SU-DHL-6 (cell line): ENCODE results near the gene TTC39B.

Experiments
- H2AFZ ChIP-seq: fragments of 200-600 bp; sonication (generic); 2 replicates; pipeline ENCODE4 v1.6.1; 2014; ENCODE audit warnings: low read depth, mild to moderate bottlenecking, moderate library complexity, mixed read lengths, antibody characterized with exemption, low read length; ENCODE audit not compliant: severe bottlenecking
- H3F3A ChIP-seq: fragments of 200-600 bp; shearing (Covaris generic); 2 replicates; pipeline ENCODE4 v1.6.0; 2016; ENCODE audit warnings: antibody characterized with exemption, mild to moderate bottlenecking; ENCODE audit not compliant: insufficient read depth
- H3K27ac ChIP-seq: fragments of 200-600 bp; sonication (generic); 2 replicates; pipeline ENCODE4 v1.5.1; 2016; ENCODE audit warnings: low read depth, mild to moderate bottlenecking, low read length, moderate library complexity, mixed read lengths
- H3K27me3 ChIP-seq: fragments of 200-600 bp; sonication (generic), shearing (Covaris generic); 2 replicates; pipeline ENCODE4 v1.6.0; 2014; ENCODE audit warnings: mild to moderate bottlenecking, low read length
- H3K36me3 ChIP-seq: fragments of 200-600 bp; sonication (generic); 2 replicates; pipeline ENCODE4 v1.6.1; 2014; ENCODE audit warnings: mild to moderate bottlenecking, low read length, mixed read lengths
- H3K4me2 ChIP-seq: fragments of 300-600, 200-600 bp; shearing (Covaris generic), sonication (generic); 2 replicates; pipeline ENCODE4 v1.6.0; 2014; ENCODE audit warnings: low read length, low read depth, mild to moderate bottlenecking; ENCODE audit not compliant: poor library complexity, severe bottlenecking
- H3K4me3 ChIP-seq: fragments of 200-600 bp; sonication (generic); 2 replicates; pipeline ENCODE4 v1.5.1; 2014; ENCODE audit warnings: antibody characterized with exemption, low read length, mild to moderate bottlenecking, mixed read lengths; ENCODE audit not compliant: insufficient read depth, poor library complexity, severe bottlenecking
- H3K79me2 ChIP-seq: fragments of 200-600 bp; sonication (generic); 2 replicates; pipeline ENCODE4 v1.6.1; 2014; ENCODE audit warnings: mild to moderate bottlenecking, low read length, moderate library complexity; ENCODE audit not compliant: insufficient read depth
- H3K9ac ChIP-seq: fragments of 200-600 bp; sonication (generic); 2 replicates; pipeline ENCODE4 v1.7.0; 2014; ENCODE audit warnings: mild to moderate bottlenecking, low read length
- H3K9me2 ChIP-seq: fragments of 200-600 bp; sonication (generic); replicated peaks from 2 replicates; pipeline ENCODE4 v1.6.1; 2014; ENCODE audit warnings: low read length; ENCODE audit not compliant: insufficient read depth
- H3K9me3 ChIP-seq: fragments of 200-600 bp; sonication (generic); 2 replicates; pipeline ENCODE4 v1.6.1; 2014; ENCODE audit warnings: low read length, mixed read lengths; ENCODE audit not compliant: insufficient read depth
- H4K20me1 ChIP-seq: fragments of 200-600 bp; sonication (generic); 2 replicates; pipeline ENCODE4 v1.6.1; 2014; ENCODE audit warnings: low read depth, mild to moderate bottlenecking, antibody characterized with exemption, low read length, moderate library complexity, mixed read lengths
- EZH2phosphoT487 ChIP-seq: fragments of 200-600 bp; sonication (generic), shearing (Covaris generic); conservative IDR thresholded peaks from 2 replicates; pipeline ENCODE4 v1.6.1; 2018; ENCODE audit warnings: mild to moderate bottlenecking, antibody characterized with exemption, low read length, moderate library complexity, mixed read lengths
- TF ChIP-seq, protein P1 (sequence below): fragments of 200-600 bp; sonication (generic); IDR thresholded peaks from one replicate; pipeline ENCODE4 v1.5.1; 2017; ENCODE audit warnings: antibody characterized with exemption, mild to moderate bottlenecking, low read length, moderate library complexity; ENCODE audit not compliant: insufficient read depth, poor library complexity, severe bottlenecking

Gene TTC39B

DNA sequence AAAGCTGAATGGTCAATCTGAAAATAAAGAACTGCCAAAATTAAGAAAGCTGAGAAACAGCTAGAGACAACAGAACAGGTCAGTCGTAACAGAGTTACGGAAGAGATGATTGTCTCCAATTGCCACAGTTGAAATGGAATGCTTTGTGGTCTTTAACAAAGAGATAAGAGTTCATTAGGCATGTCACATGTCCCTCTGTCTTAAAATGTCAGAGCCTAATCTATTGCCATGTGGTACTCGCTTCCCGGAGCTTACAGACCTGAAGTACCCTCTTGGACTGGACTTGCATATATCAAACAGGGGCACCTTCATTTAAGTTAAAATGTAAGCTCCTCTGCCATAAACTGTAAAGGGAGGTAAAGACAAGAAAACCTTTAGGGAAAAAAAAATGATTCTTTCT is 19.7 kb downstream of the TTC39B start:
- H4K20me1 ChIP-seq, result no peaks in the 10 kb centered on the region
- no peak overlapping the region for H2AFZ ChIP-seq
- no peaks in the 10 kb centered on the region for H3F3A ChIP-seq
- H3K27ac ChIP-seq, result no peak overlapping the region
- no peak overlapping the region for H3K4me3 ChIP-seq
- no peaks in the 10 kb centered on the region for H3K79me2 ChIP-seq
- no peak overlapping the region for H3K9ac ChIP-seq
- H3K4me2 ChIP-seq, result no peak overlapping the region
- no peaks in the 10 kb centered on the region for H3K9me2 ChIP-seq
- TF ChIP-seq, protein P1, sequence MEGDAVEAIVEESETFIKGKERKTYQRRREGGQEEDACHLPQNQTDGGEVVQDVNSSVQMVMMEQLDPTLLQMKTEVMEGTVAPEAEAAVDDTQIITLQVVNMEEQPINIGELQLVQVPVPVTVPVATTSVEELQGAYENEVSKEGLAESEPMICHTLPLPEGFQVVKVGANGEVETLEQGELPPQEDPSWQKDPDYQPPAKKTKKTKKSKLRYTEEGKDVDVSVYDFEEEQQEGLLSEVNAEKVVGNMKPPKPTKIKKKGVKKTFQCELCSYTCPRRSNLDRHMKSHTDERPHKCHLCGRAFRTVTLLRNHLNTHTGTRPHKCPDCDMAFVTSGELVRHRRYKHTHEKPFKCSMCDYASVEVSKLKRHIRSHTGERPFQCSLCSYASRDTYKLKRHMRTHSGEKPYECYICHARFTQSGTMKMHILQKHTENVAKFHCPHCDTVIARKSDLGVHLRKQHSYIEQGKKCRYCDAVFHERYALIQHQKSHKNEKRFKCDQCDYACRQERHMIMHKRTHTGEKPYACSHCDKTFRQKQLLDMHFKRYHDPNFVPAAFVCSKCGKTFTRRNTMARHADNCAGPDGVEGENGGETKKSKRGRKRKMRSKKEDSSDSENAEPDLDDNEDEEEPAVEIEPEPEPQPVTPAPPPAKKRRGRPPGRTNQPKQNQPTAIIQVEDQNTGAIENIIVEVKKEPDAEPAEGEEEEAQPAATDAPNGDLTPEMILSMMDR, result no peak
- no peak for TF ChIP-seq EZH2phosphoT487
- H3K36me3 ChIP-seq, result no peaks in the 10 kb centered on the region
- no peaks in the 10 kb centered on the region for H3K9me3 ChIP-seq
- no peaks in the 10 kb centered on the region for H3K27me3 ChIP-seq

GRCh38 chr9:15286161-15286821 is 20.7 kb downstream of the TTC39B start:
- Histone ChIP-seq H3F3A (no peaks in the 10 kb centered on the region), H3K27ac (no peak overlapping the region), H2AFZ (no peak overlapping the region), H3K9ac (no peak overlapping the region), H4K20me1 (no peaks in the 10 kb centered on the region), H3K4me2 (no peak overlapping the region), H3K9me3 (no peaks in the 10 kb centered on the region), H3K36me3 (no peaks in the 10 kb centered on the region), H3K9me2 (no peaks in the 10 kb centered on the region), H3K27me3 (no peaks in the 10 kb centered on the region), H3K4me3 (no peak overlapping the region), H3K79me2 (no peaks in the 10 kb centered on the region)
- no peak for TF ChIP-seq EZH2phosphoT487
- TF ChIP-seq, protein P1, result no peak

DNA sequence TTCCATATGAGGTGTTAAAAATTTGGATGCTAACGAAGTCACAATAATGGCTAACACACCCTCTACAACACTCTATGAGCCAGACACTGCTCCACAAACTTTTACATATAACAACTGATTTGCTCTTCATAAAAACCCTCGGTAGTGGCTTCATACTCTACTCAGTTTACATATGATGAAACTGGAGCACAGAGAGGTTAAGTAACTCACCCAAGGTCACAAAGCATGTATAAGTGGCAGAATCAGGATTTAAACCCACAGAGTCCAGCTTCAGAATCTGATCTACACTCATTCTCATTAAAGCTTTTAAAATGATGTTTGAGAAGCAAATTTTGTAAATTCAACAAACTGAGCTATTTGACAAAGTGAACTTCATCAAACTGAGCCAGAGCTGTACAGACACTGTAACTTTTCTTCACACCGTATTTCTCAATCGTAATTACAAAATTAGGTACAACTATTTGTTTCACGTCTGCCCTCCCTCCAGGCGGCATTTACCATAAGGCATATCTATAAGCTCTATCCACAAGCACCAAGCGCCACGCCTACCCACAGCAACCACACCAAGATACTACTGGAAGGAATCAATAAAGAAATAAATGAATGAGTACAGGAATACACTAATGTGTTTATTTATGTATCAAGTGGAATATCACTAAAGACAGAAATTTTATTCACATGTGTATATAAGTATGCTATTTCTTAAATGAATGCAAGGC is 24.3 kb downstream of the TTC39B start:
- Histone ChIP-seq H2AFZ (no peak overlapping the region), H3K9me3 (no peaks in the 10 kb centered on the region), H4K20me1 (no peaks in the 10 kb centered on the region), H3K9ac (no peak overlapping the region), H3K27me3 (no peaks in the 10 kb centered on the region), H3K4me3 (no peak overlapping the region), H3K27ac (no peak overlapping the region), H3K4me2 (no peak overlapping the region), H3K9me2 (no peaks in the 10 kb centered on the region), H3F3A (no peaks in the 10 kb centered on the region), H3K36me3 (no peaks in the 10 kb centered on the region), H3K79me2 (no peaks in the 10 kb centered on the region)
- no peak for TF ChIP-seq EZH2phosphoT487
- TF ChIP-seq, protein P1, result no peak
